ENCODE measurements around the gene C3orf38. TPM values are rescaled to one million over a fixed set of nuclear protein-coding genes. Genes with fewer than 3 reads are reported as not detected.

C3orf38 gene
- total RNA-seq, 6 experiments from 2014 or later = 23.0 to 28.9 (median 26.4) TPM

DNA sequence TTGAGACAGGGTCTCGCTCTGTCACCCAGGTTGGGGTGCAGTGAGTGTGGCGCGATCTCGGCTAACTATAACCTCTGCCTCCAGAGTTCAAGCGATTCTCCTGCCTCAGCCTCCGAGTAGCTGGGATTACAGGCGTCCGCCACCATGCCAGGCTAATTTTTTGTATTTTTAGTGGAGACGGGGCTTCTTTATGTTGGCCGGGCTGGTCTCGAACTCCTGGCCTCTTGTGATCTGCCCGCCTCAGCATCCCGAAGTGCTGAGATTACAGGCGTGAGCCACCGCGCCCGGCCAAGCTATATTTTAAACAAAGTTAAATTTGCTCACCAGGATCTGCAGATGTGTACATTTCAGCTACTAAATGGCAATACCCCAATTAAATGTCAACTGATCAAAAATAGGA, 1.1 kb upstream of the C3orf38 start:
- H3K4me3 Mint-ChIP-seq = peak overlapping the region; percentile 98
- H3K27ac Mint-ChIP-seq = peak overlapping the region; percentile 97
- no peak for DNase-seq
- peaks cover 2% of the 10 kb centered on the region for H3K27me3 Mint-ChIP-seq (ENCODE audit: insufficient read depth)
- H3K36me3 Mint-ChIP-seq (ENCODE audit: low read depth) = no peaks in the 10 kb centered on the region
- H3K4me1 Mint-ChIP-seq (ENCODE audit: low read depth) = peaks cover 34% of the 10 kb centered on the region
- TF ChIP-seq, protein P1, sequence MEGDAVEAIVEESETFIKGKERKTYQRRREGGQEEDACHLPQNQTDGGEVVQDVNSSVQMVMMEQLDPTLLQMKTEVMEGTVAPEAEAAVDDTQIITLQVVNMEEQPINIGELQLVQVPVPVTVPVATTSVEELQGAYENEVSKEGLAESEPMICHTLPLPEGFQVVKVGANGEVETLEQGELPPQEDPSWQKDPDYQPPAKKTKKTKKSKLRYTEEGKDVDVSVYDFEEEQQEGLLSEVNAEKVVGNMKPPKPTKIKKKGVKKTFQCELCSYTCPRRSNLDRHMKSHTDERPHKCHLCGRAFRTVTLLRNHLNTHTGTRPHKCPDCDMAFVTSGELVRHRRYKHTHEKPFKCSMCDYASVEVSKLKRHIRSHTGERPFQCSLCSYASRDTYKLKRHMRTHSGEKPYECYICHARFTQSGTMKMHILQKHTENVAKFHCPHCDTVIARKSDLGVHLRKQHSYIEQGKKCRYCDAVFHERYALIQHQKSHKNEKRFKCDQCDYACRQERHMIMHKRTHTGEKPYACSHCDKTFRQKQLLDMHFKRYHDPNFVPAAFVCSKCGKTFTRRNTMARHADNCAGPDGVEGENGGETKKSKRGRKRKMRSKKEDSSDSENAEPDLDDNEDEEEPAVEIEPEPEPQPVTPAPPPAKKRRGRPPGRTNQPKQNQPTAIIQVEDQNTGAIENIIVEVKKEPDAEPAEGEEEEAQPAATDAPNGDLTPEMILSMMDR (IDR thresholded peaks at IDR 0.05) = no peak
- H3K9me3 Mint-ChIP-seq = no peaks in the 10 kb centered on the region

DNA sequence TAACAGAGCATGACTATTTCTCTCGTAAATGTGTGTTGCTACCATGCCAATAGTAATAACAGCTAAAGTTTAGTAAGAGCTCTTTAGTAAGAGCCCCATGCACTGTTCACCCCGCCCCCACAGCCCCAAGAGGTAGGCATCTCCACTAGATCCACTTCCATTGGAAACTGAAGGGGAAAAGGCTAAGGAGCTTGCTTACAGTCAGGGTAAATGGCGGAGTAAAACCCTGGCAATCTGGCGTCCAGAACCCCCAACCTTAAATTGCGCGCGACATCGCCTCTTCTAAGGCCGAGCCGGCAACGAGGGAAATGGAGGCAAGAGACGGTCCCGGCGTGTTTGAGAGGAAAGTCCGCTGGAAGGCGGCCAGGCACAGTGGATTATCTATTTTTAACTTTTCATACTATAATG, 654 bp upstream of the C3orf38 start:
- TF ChIP-seq, protein P1 (IDR thresholded peaks at IDR 0.05) = no peak
- Mint-ChIP-seq H3K27me3 (ENCODE audit: insufficient read depth) (peaks cover 2% of the 10 kb centered on the region), H3K36me3 (ENCODE audit: low read depth) (no peaks in the 10 kb centered on the region), H3K4me3 (peak overlapping the region; percentile 98), H3K9me3 (no peaks in the 10 kb centered on the region), H3K27ac (peak overlapping the region; percentile 97), H3K4me1 (ENCODE audit: low read depth) (peaks cover 32% of the 10 kb centered on the region)
- peak; percentile 25 for DNase-seq

- TF ChIP-seq, protein P1 (IDR thresholded peaks at IDR 0.05) = no peak
- H3K27me3 Mint-ChIP-seq (ENCODE audit: insufficient read depth) = peaks cover 2% of the 10 kb centered on the region
- peak overlapping the region; percentile 97 for H3K27ac Mint-ChIP-seq
- H3K36me3 Mint-ChIP-seq (ENCODE audit: low read depth) = no peaks in the 10 kb centered on the region
- no peaks in the 10 kb centered on the region for H3K9me3 Mint-ChIP-seq
- H3K4me3 Mint-ChIP-seq = peak overlapping the region; percentile 98
- H3K4me1 Mint-ChIP-seq (ENCODE audit: low read depth) = peaks cover 32% of the 10 kb centered on the region
- no peak for DNase-seq
Observed at GRCh38 chr3:88150371-88150770, 612 bp downstream of the C3orf38 start.

- Mint-ChIP-seq H3K4me3 (peak overlapping the region; percentile 98), H3K36me3 (ENCODE audit: low read depth) (peaks cover 4% of the 10 kb centered on the region; the same call in 1 of the 2 replicates), H3K27me3 (ENCODE audit: insufficient read depth) (peaks cover 2% of the 10 kb centered on the region), H3K27ac (peak overlapping the region; percentile 97), H3K4me1 (ENCODE audit: low read depth) (peaks cover 32% of the 10 kb centered on the region), H3K9me3 (no peaks in the 10 kb centered on the region)
- TF ChIP-seq, protein P1 (IDR thresholded peaks at IDR 0.05) = no peak
- no peak for DNase-seq
Observed at GRCh38 chr3:88150806-88151205, 1.0 kb downstream of the C3orf38 start.

GRCh38 chr3:88151358-88151757, 1.6 kb downstream of the C3orf38 start:
- peak overlapping the region; percentile 98 for H3K4me3 Mint-ChIP-seq
- H3K27ac Mint-ChIP-seq = peak overlapping the region; percentile 26
- peak; percentile 32 for DNase-seq

More at GRCh38 chr3:88151358-88151757, 1.6 kb downstream of the C3orf38 start:
- H3K36me3 Mint-ChIP-seq (ENCODE audit: low read depth) = peaks cover 9% of the 10 kb centered on the region
- H3K27me3 Mint-ChIP-seq (ENCODE audit: insufficient read depth) = peaks cover 2% of the 10 kb centered on the region
- H3K9me3 Mint-ChIP-seq = no peaks in the 10 kb centered on the region
- TF ChIP-seq, protein P1 (IDR thresholded peaks at IDR 0.05) = no peak
- H3K4me1 Mint-ChIP-seq (ENCODE audit: low read depth) = peaks cover 32% of the 10 kb centered on the region
